Uterus (tissue), 2 donors: ENCODE measurements around the gene MAP3K14.

ENCODE experiments used
- POLR2A ChIP-seq, 2 donors: fragments of 450-650 bp; IDR thresholded peaks; one replicate each; pipeline ENCODE4 v1.6.1; 2016; ENCODE audit warnings: antibody characterized with exemption in 2 of 2, mild to moderate bottlenecking in 1 of 2, moderate library complexity in 1 of 2
- TF ChIP-seq, protein P1 (sequence below), 4 experiments: fragments of 200-600 bp in 2 of 4; fragments of 450-650 bp in 2 of 4; sonication (generic) in 2 of 4; IDR thresholded peaks; one replicate each; pipeline ENCODE4 v1.5.1; 2016 to 2019; ENCODE audit warnings: antibody characterized with exemption in 4 of 4, mild to moderate bottlenecking in 2 of 4, moderate library complexity in 1 of 4

DNA sequence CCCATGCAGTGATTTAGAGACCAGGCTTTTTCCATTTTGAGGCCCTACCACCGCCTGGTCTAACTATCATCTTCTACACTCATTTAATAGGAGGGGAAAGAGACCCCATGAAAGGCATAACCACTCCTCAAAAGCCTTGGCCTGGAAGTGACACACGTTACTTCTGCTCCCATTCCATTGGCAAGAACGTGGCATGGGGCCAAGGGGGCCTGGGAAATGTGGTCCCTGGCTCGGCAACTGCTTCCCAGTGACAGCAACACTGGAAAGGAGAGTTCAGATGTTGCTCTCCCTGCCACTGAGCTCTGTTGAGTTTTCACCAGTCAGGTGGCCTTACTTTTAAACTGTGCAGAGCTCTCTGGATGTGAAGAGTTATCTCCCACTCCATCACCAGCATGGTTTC, 45.2 kb upstream of the MAP3K14 start:
- TF ChIP-seq, protein P1, sequence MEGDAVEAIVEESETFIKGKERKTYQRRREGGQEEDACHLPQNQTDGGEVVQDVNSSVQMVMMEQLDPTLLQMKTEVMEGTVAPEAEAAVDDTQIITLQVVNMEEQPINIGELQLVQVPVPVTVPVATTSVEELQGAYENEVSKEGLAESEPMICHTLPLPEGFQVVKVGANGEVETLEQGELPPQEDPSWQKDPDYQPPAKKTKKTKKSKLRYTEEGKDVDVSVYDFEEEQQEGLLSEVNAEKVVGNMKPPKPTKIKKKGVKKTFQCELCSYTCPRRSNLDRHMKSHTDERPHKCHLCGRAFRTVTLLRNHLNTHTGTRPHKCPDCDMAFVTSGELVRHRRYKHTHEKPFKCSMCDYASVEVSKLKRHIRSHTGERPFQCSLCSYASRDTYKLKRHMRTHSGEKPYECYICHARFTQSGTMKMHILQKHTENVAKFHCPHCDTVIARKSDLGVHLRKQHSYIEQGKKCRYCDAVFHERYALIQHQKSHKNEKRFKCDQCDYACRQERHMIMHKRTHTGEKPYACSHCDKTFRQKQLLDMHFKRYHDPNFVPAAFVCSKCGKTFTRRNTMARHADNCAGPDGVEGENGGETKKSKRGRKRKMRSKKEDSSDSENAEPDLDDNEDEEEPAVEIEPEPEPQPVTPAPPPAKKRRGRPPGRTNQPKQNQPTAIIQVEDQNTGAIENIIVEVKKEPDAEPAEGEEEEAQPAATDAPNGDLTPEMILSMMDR (IDR thresholded peaks at IDR 0.05), result no peak
- no peak for TF ChIP-seq POLR2A (IDR thresholded peaks at IDR 0.05)
